K562 (cell line): ENCODE data around the gene PIH1D1. TPM values are rescaled to one million over a fixed set of nuclear protein-coding genes. Genes with fewer than 3 reads are reported as not detected.

Experiments used
- BDP1 ChIP-seq: IDR thresholded peaks from 3 replicates; pipeline ENCODE4 v1.6.1; 2011; ENCODE audit not compliant: insufficient read length, insufficient read depth
- CCNT2 ChIP-seq: IDR thresholded peaks from 2 replicates; pipeline ENCODE4 v1.6.1; 2011; ENCODE audit warnings: borderline replicate concordance, low read depth, mild to moderate bottlenecking, moderate library complexity, mixed read lengths, low read length; ENCODE audit not compliant: insufficient read length; ENCODE audit errors: extremely low read depth
- CHD1 ChIP-seq: fragments of 200-600 bp; sonication (generic); IDR thresholded peaks from one replicate; pipeline ENCODE4 v1.6.1; 2012; ENCODE audit warnings: mild to moderate bottlenecking, moderate library complexity, low read length, inconsistent platforms
- CREB1 ChIP-seq, 2 experiments: sonication (generic) in 1 of 2; formaldehyde crosslinking in 1 of 2; IDR thresholded peaks; 2 replicates each; pipeline versions ENCODE4 v1.6.1 to v1.8.0; 2012 to 2022; ENCODE audit warnings: inconsistent platforms in 1 of 2, mild to moderate bottlenecking in 1 of 2, missing genetic modification reagents in 1 of 2, moderate library complexity in 1 of 2
- HSF4 ChIP-seq: fragments of 250-450 bp; sonication (Bioruptor Pico); IDR thresholded peaks from 2 replicates; pipeline ENCODE4 v2.1.2; 2022; ENCODE audit warnings: mild to moderate bottlenecking, moderate library complexity, borderline replicate concordance
- KLF10 ChIP-seq: fragments of 250-450 bp; sonication (Bioruptor Pico); IDR thresholded peaks from 2 replicates; pipeline ENCODE4 v1.6.1; 2021; ENCODE audit warnings: matching md5 sums
- L3MBTL2 ChIP-seq: fragments of 450-650 bp; IDR thresholded peaks from 2 replicates; pipeline ENCODE4 v1.6.1; 2016; ENCODE audit warnings: mild to moderate bottlenecking, moderate library complexity
- MTA1 ChIP-seq: fragments of 450-650 bp; IDR thresholded peaks from 2 replicates; pipeline ENCODE4 v1.6.1; 2017; ENCODE audit warnings: borderline replicate concordance
- NFIC ChIP-seq: fragments of 450-650 bp; IDR thresholded peaks from 2 replicates; pipeline ENCODE4 v1.6.1; 2017; ENCODE audit warnings: mild to moderate bottlenecking, inconsistent platforms
- PHTF2 ChIP-seq: fragments of 250-450 bp; sonication (Bioruptor Pico); IDR thresholded peaks from 2 replicates; pipeline ENCODE4 v1.5.0; 2021; ENCODE audit warnings: mild to moderate bottlenecking
- POLR2G ChIP-seq: fragments of 200-400 bp; formaldehyde crosslinking; IDR thresholded peaks from 2 replicates; pipeline ENCODE4 v1.6.1; 2017; ENCODE audit warnings: low read depth, mild to moderate bottlenecking, antibody characterized with exemption, low read length, moderate library complexity
- POLR3G ChIP-seq: IDR thresholded peaks from 2 replicates; pipeline ENCODE4 v1.6.1; 2011; ENCODE audit not compliant: insufficient read length, insufficient replicate concordance; ENCODE audit errors: extremely low read depth
- SP1 ChIP-seq: sonication (generic); formaldehyde crosslinking; IDR thresholded peaks from 2 replicates; pipeline ENCODE4 v1.8.1; 2022; ENCODE audit warnings: mild to moderate bottlenecking, missing genetic modification reagents
- ZKSCAN1 ChIP-seq: fragments of 150-350 bp; IDR thresholded peaks from 2 replicates; pipeline ENCODE4 v1.6.1; 2016; ENCODE audit warnings: low read depth, low read length
- ZNF146 ChIP-seq: IDR thresholded peaks from one replicate; pipeline ENCODE4 v1.6.1; 2018; ENCODE audit warnings: missing compliant biosample characterization; ENCODE audit not compliant: unreplicated experiment
- ZNF3 ChIP-seq: fragments of 250-450 bp; sonication (Bioruptor Pico); IDR thresholded peaks from 2 replicates; pipeline ENCODE4 v1.5.0; 2021; ENCODE audit warnings: mild to moderate bottlenecking, moderate library complexity
- ZNF512 ChIP-seq: IDR thresholded peaks from 2 replicates; pipeline ENCODE4 v1.6.1; 2016; ENCODE audit warnings: missing genetic modification characterization, missing compliant biosample characterization
- polyA plus RNA-seq, 8 experiments: library from polyadenylated mRNA; depleted of rRNA in 4 of 8; stranded (reverse) in 5 of 8; unstranded in 3 of 8; fragments of >200 nt; fragmentation: Nextera tagmentation in 2 of 8; fragmentation: Illumina TruSeq in 1 of 8; extraction: Ambion mirVana in 2 of 8; extraction: Trizol in 1 of 8; gene quantifications; 2 replicates each; pipeline versions ENCODE4 v1.2.1 to v1.2.3, GENCODE V29; 2011 to 2014; ENCODE audit warnings: inconsistent platforms in 1 of 8, missing spikeins in 1 of 8
- total RNA-seq, 7 experiments: library from RNA; depleted of rRNA in 6 of 7; stranded (reverse); fragments of >200 nt in 6 of 7; fragmentation: Illumina TruSeq in 2 of 7; extraction: Trizol in 2 of 7; gene quantifications; 2 replicates each; pipeline versions ENCODE4 v1.2.1 to v1.2.3, GENCODE V29; 2011 to 2021; ENCODE audit warnings: low replicate concordance in 1 of 7
- TF ChIP-seq, protein P1 (sequence below): fragments of 450-650 bp; IDR thresholded peaks from 2 replicates; pipeline ENCODE4 v1.6.1; 2016; ENCODE audit warnings: borderline replicate concordance
- TF ChIP-seq, protein P2 (sequence below): sonication (generic); formaldehyde crosslinking; IDR thresholded peaks from 2 replicates; pipeline ENCODE4 v1.8.1; 2023; ENCODE audit warnings: mild to moderate bottlenecking, missing genetic modification reagents
- TF ChIP-seq, protein P3 (sequence below), 2 experiments: fragments of 450-650 bp in 1 of 2; sonication (generic) in 1 of 2; formaldehyde crosslinking in 1 of 2; IDR thresholded peaks in 1 of 2; conservative IDR thresholded peaks in 1 of 2; 2 replicates each; pipeline versions ENCODE4 v1.6.1 to v1.8.1; 2016 to 2023; ENCODE audit warnings: mild to moderate bottlenecking in 2 of 2, moderate library complexity in 2 of 2, inconsistent platforms in 1 of 2, missing genetic modification reagents in 1 of 2

Gene PIH1D1
- total and polyA plus RNA-seq, 9 of the 15 experiments (the other 6 are each of a cell fraction or from before 2014, with no cell fraction given): 26.5 to 224 (median 137) TPM

DNA sequence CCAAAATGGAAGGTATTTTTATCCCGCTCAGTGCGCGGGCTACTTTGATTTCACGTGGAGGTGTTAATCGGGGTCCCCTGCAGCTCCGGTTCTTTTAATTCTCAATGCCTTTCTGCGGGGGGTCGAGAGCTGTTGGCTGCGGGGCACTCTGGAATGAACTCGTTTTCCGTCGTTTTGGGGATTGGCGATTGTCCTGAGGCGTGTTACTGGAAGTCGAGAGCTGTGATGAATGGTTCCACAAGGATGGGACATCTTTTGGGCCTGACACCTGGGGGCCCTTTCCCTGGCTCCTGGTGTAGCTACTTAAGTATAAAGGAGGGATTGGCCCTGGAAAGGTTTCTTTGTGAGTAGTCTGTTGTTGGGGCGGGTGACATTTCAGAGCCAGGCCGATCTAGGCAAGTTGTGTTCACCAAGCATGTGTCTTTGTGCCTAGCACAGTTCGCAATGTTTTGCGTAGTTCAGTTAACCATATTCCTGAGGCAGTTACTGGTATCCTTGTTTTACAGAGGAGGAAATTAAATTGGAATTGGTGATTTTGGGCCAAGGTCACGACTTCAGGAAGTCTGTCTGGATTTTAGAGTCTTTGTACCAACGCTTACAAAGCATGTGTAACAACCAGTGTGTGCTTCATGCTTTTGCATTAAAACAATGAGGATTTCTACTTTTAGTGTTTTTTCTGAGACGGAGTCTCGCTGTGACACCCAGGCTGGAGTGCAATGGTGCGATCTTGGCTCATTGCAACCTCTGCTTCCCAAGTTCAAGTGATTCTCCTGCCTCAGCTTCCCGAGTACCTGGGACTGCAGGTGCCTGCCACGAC is 36.6 kb upstream of the PIH1D1 start (continued):
- no peak for TF ChIP-seq L3MBTL2
- no peak for TF ChIP-seq ZNF3 (CRISPR knock-in tag)
- no peak for TF ChIP-seq PHTF2
- TF ChIP-seq CHD1: peak; percentile 62
- TF ChIP-seq BDP1: no peak
- TF ChIP-seq, protein P1, sequence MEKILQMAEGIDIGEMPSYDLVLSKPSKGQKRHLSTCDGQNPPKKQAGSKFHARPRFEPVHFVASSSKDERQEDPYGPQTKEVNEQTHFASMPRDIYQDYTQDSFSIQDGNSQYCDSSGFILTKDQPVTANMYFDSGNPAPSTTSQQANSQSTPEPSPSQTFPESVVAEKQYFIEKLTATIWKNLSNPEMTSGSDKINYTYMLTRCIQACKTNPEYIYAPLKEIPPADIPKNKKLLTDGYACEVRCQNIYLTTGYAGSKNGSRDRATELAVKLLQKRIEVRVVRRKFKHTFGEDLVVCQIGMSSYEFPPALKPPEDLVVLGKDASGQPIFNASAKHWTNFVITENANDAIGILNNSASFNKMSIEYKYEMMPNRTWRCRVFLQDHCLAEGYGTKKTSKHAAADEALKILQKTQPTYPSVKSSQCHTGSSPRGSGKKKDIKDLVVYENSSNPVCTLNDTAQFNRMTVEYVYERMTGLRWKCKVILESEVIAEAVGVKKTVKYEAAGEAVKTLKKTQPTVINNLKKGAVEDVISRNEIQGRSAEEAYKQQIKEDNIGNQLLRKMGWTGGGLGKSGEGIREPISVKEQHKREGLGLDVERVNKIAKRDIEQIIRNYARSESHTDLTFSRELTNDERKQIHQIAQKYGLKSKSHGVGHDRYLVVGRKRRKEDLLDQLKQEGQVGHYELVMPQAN: no peak
- no peak for TF ChIP-seq ZNF512 (tag)
- TF ChIP-seq, protein P2, sequence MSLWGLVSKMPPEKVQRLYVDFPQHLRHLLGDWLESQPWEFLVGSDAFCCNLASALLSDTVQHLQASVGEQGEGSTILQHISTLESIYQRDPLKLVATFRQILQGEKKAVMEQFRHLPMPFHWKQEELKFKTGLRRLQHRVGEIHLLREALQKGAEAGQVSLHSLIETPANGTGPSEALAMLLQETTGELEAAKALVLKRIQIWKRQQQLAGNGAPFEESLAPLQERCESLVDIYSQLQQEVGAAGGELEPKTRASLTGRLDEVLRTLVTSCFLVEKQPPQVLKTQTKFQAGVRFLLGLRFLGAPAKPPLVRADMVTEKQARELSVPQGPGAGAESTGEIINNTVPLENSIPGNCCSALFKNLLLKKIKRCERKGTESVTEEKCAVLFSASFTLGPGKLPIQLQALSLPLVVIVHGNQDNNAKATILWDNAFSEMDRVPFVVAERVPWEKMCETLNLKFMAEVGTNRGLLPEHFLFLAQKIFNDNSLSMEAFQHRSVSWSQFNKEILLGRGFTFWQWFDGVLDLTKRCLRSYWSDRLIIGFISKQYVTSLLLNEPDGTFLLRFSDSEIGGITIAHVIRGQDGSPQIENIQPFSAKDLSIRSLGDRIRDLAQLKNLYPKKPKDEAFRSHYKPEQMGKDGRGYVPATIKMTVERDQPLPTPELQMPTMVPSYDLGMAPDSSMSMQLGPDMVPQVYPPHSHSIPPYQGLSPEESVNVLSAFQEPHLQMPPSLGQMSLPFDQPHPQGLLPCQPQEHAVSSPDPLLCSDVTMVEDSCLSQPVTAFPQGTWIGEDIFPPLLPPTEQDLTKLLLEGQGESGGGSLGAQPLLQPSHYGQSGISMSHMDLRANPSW: no peak
- 0 out of 2 replicates have a peak, but pooled peaks have one; percentile 54 for TF ChIP-seq KLF10
- TF ChIP-seq POLR2G: no peak
- 0 out of 2 replicates have a peak, but pooled peaks have one; percentile 14 for TF ChIP-seq CREB1 (IDR thresholded peaks at IDR 0.05)
- TF ChIP-seq CREB1 (CRISPR knock-in tag; IDR thresholded peaks at IDR 0.05): no peak
- no peak for TF ChIP-seq POLR3G
- TF ChIP-seq CCNT2: no peak
- 0 out of 2 replicates have a peak, but pooled peaks have one; percentile 55 for TF ChIP-seq SP1
- no peak for TF ChIP-seq MTA1
- no peak for TF ChIP-seq HSF4 (CRISPR knock-in tag)
- TF ChIP-seq NFIC: no peak
- TF ChIP-seq, protein P3, sequence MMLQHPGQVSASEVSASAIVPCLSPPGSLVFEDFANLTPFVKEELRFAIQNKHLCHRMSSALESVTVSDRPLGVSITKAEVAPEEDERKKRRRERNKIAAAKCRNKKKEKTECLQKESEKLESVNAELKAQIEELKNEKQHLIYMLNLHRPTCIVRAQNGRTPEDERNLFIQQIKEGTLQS (IDR thresholded peaks at IDR 0.05): no peak
- TF ChIP-seq, protein P3 (CRISPR knock-in tag; conservative IDR thresholded peaks at IDR 0.05): 0 out of 2 replicates have a peak, but pooled peaks have one; percentile 9
- no peak for TF ChIP-seq ZKSCAN1
- no peak for TF ChIP-seq ZNF146 (CRISPR knock-in tag)
